TTC549 (cell line): ENCODE data around the gene SUMF1.
"Not testable (repeated sequence)": the region's sequence is repeated elsewhere in the genome, so short reads cannot be mapped to it uniquely, and the experiment has no call there.

Experiments used
- FAIRE-seq: peaks from 2 replicates; lab custom pipeline; 2012; peaks lifted over from hg19 to GRCh38; lab: Jason Lieb, UNC

SUMF1 gene

GRCh38 chr3:4334548-4334947, 132.5 kb downstream of the SUMF1 start:
- FAIRE-seq: no peak

- no peak for FAIRE-seq
Measured at GRCh38 chr3:4332991-4333390, 134.1 kb downstream of the SUMF1 start.

GRCh38 chr3:4332574-4332973, 134.5 kb downstream of the SUMF1 start:
- FAIRE-seq: no peak

GRCh38 chr3:4332111-4332510, 135.0 kb downstream of the SUMF1 start:
- FAIRE-seq: no peak

GRCh38 chr3:4329806-4330205, 137.3 kb downstream of the SUMF1 start:
- FAIRE-seq: not testable (repeated sequence)

- FAIRE-seq: no peak
Measured at GRCh38 chr3:4326868-4327267, 140.2 kb downstream of the SUMF1 start.

GRCh38 chr3:4323246-4324027, 143.6 kb downstream of the SUMF1 start:
- FAIRE-seq: no peak

- no peak for FAIRE-seq
Measured at GRCh38 chr3:4322635-4323034, 144.4 kb downstream of the SUMF1 start.

- no peak for FAIRE-seq
Measured at GRCh38 chr3:4321732-4322131, 145.3 kb downstream of the SUMF1 start.

- no peak for FAIRE-seq
Measured at GRCh38 chr3:4320096-4320911, 146.8 kb downstream of the SUMF1 start.

GRCh38 chr3:4314688-4315087, 152.4 kb downstream of the SUMF1 start:
- FAIRE-seq: peak; percentile 3

- no peak for FAIRE-seq
Measured at GRCh38 chr3:4313606-4314293, 153.3 kb downstream of the SUMF1 start.

GRCh38 chr3:4311496-4311895, 155.6 kb downstream of the SUMF1 start:
- FAIRE-seq: no peak
